ENCODE data around the gene CFAP74. TPM values are rescaled to one million over a fixed set of nuclear protein-coding genes. Genes with fewer than 3 reads are reported as not detected.

Gene CFAP74
- total and polyA plus RNA-seq, 12 donors: 0.03 TPM; not detected in 11

DNA sequence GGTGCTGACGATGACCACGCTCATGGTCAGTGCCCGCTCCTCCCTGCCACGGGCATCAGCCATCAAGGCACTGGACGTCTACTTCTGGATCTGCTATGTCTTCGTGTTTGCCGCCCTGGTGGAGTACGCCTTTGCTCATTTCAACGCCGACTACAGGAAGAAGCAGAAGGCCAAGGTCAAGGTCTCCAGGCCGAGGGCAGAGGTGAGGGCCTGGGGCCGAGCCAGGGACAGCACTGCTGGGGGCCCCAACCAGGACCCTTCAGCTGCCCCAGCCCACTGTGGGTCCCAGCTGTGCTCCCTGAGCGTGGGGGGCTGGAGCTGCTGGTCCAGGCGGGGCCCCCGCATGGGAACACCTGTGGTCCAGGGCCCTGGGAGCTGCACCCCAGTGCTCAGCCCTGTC lies 26.0 kb upstream of the CFAP74 start:
- H3K27me3 ChIP-seq: peaks cover 0 to under 1% (median 0%) of the 10 kb centered on the region in 7 donors
- ATAC-seq: no peak
- H3K9me3 ChIP-seq: no peaks in the 10 kb centered on the region
- TF ChIP-seq CTCF (IDR thresholded peaks at IDR 0.05): no peak
- H3K27ac ChIP-seq: no peak overlapping the region
- 92 to 95% methylated on average over 15 of the region's 15 CpGs for WGBS, 2 donors
- DNase-seq: no peak
- no peak overlapping the region for H3K4me3 ChIP-seq
- H3K4me1 ChIP-seq: peaks cover 0 to 30% (median 15%) of the 10 kb centered on the region in 9 donors
- intact Hi-C loops (cut with DNase I): no loop called here
- no peaks in the 10 kb centered on the region for H3K36me3 ChIP-seq

- peaks cover 0 to 6% (median 0%) of the 10 kb centered on the region in 7 donors for H3K27me3 ChIP-seq
- 87 to 88% methylated on average over 26 of the region's 26 CpGs for WGBS, 2 donors
These were observed 25.4 kb upstream of the CFAP74 start for GRCh38 chr1:2028870-2029560.

GRCh38 chr1:2027961-2028583 lies 24.5 kb upstream of the CFAP74 start:
- Histone ChIP-seq H3K4me1 (peaks cover 0 to 30% (median 15%) of the 10 kb centered on the region in 9 donors), H3K9me3 (no peaks in the 10 kb centered on the region), H3K36me3 (no peaks in the 10 kb centered on the region), H3K27me3 (peaks cover 0 to 15% (median 5%) of the 10 kb centered on the region in 7 donors), H3K4me3 (no peak overlapping the region), H3K27ac (no peak overlapping the region)
- WGBS, 2 donors: 90 to 91% methylated on average over 46 of the region's 46 CpGs
- intact Hi-C loops (cut with DNase I): no loop called here
- ATAC-seq: no peak
- TF ChIP-seq CTCF (IDR thresholded peaks at IDR 0.05): no peak
- no peak for DNase-seq

More at GRCh38 chr1:2028870-2029560, 25.4 kb upstream of the CFAP74 start:
- no peak overlapping the region for H3K4me3 ChIP-seq
- intact Hi-C loops (cut with DNase I): no loop called here
- no peak overlapping the region for H3K27ac ChIP-seq
- TF ChIP-seq CTCF (IDR thresholded peaks at IDR 0.05): no peak
- DNase-seq (no peak), ATAC-seq (no peak)
- no peaks in the 10 kb centered on the region for H3K36me3 ChIP-seq
- H3K4me1 ChIP-seq: peaks cover 0 to 32% (median 15%) of the 10 kb centered on the region in 9 donors
- no peaks in the 10 kb centered on the region for H3K9me3 ChIP-seq

DNA sequence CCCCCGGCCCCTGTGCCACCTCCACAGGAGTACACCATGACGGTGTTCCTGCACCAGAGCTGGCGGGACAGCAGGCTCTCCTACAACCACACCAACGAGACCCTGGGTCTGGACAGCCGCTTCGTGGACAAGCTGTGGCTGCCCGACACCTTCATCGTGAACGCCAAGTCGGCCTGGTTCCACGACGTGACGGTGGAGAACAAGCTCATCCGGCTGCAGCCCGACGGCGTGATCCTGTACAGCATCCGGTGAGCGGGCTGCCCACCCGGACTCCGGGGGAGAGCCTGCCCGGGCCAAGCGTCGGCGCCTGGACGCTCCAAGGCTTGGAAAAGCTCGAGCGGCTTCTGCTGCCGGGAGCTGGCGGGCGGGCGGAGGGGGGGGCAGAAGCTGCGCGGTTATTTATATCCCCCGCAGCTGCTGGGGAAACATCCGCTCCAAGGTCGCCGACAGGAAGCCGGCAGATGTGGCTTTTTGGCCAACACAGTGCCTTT lies 21.9 kb upstream of the CFAP74 start:
- peak overlapping the region in 5 of 10 donors; percentile 15 to 30 (median 25) for H3K4me3 ChIP-seq
- intact Hi-C loops (cut with DNase I): no loop called here
- peaks cover 0 to 22% (median 15%) of the 10 kb centered on the region in 9 donors for H3K4me1 ChIP-seq
- peaks cover 0 to 41% (median 30%) of the 10 kb centered on the region in 7 donors for H3K27me3 ChIP-seq
- H3K27ac ChIP-seq: peak overlapping the region in 9 of 10 donors; percentile 29 to 75 (median 57)
- peak; percentile 55 to 60 for DNase-seq
- no peak for TF ChIP-seq CTCF (IDR thresholded peaks at IDR 0.05)
- ATAC-seq: peak; percentile 55 to 92 (median 75)
- H3K9me3 ChIP-seq: no peaks in the 10 kb centered on the region
- 33 to 50% methylated on average over 39 of the region's 39 CpGs for WGBS, 2 donors
- H3K36me3 ChIP-seq: no peaks in the 10 kb centered on the region
